Measurements from ENCODE around the gene LAMP2.
"Not testable (repeated sequence)": the region's sequence is repeated elsewhere in the genome, so short reads cannot be mapped to it uniquely, and the experiment has no call there.

Gene LAMP2

GRCh38 chrX:120468825-120469525 is at the start of gene LAMP2:
LAMP2 (minus strand) TSS chrX:120469296; CDS start chrX:120469169, 127 bp downstream.
- DNase-seq, result peak; percentile 76 to 93

GRCh38 chrX:120517936-120518335 is 48.8 kb upstream of the LAMP2 start:
- no peak for DNase-seq

GRCh38 chrX:120514236-120514635 is 45.1 kb upstream of the LAMP2 start:
- DNase-seq, result no peak

DNA sequence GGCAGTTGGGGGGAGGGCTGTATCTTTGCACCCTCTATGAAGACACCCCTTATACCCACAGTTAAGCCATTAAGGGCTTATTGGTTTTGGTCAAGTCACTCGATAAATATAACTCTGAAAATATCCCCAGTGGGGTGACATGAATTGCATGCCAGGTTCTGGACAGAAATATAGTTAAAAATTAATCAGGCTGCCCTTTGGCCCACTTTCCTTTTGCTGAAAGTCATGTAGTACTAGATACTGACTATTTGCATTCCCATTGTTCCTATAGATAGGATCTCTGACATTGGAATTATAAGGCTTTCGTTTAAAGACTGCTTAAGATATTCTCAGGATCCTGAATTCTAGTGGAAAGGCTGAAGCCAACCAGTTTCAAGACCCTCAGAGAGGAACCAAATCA is 43.5 kb upstream of the LAMP2 start:
- DNase-seq, result no peak

GRCh38 chrX:120512222-120512621 is 43.1 kb upstream of the LAMP2 start:
- DNase-seq, result no peak

DNA sequence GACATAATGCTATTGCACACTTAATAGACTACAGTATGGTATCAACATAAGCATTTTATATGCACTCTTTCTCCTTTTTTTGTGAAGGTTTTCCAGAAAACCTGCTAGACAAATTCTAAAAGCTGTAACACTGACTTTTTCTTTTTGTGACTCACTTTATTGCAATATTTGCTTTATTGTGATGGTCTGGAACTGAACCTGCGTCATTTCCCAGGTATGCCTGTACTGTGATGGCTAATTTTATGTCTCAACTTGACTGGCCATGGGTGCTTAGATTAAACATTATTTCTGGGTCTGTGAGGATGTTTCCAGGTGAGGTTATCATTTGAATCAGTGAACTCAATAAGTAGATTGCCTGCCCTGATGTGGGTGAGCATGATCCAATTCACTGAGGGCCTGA is 35.5 kb upstream of the LAMP2 start:
- no peak for DNase-seq

DNA sequence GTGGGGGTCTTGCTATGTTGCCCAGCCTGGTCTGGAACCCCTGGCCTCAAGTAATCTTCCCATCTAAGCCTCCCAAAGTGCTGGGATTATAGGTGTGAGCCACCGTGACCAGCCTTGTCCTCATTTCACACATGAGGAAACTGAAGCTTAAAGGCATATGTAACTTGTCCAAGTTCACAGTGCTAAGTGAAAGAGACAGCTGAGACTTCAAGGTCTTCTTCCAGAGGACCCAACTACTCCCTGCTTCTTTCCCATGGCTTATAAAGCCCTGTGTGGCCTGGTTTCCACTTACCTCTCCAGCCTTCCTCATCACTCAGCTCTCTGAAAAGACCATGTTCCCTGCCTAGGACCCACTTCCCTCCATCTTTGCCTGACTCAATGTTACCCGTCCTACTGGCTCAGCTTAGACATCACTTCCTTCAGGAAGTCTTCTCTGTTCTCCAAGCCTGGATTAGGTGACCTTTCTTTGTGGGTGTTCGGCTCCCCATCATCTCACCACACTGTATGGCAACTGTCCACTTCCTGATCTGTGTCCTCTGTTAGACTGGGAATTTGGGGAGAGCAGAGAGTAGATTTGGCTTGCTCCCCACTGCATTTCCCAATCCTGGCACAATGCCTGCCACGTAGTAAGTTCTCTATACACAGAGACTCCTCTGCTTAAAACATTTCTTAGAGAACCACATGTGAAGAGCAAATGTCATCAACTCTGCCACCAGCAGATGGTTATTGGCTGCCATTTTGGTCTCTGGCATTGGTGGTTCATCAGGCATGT is 30.4 kb upstream of the LAMP2 start:
- DNase-seq, result no peak

- DNase-seq, result not testable (repeated sequence)
Observed at GRCh38 chrX:120490119-120490518, 21.0 kb upstream of the LAMP2 start.

DNA sequence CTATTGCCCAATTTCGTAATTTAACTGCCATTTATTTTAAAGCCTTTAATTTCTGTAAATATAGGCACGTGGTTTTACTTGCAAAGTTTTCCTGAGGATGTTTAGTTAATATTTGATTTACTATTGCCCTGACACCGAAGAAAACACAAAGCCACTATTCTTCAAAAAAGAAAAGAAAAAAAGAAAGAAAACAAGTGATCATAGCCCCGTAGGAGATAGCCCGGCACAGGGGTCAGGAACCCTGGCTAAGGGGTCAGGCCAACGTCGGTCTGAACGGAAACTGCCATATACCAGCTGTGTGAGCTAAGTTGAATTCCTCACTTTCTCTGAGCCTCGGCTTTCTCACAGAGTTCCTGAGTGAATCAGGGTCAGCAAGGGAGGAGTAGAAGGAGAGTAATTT is 17.7 kb upstream of the LAMP2 start:
- DNase-seq, result no peak

DNA sequence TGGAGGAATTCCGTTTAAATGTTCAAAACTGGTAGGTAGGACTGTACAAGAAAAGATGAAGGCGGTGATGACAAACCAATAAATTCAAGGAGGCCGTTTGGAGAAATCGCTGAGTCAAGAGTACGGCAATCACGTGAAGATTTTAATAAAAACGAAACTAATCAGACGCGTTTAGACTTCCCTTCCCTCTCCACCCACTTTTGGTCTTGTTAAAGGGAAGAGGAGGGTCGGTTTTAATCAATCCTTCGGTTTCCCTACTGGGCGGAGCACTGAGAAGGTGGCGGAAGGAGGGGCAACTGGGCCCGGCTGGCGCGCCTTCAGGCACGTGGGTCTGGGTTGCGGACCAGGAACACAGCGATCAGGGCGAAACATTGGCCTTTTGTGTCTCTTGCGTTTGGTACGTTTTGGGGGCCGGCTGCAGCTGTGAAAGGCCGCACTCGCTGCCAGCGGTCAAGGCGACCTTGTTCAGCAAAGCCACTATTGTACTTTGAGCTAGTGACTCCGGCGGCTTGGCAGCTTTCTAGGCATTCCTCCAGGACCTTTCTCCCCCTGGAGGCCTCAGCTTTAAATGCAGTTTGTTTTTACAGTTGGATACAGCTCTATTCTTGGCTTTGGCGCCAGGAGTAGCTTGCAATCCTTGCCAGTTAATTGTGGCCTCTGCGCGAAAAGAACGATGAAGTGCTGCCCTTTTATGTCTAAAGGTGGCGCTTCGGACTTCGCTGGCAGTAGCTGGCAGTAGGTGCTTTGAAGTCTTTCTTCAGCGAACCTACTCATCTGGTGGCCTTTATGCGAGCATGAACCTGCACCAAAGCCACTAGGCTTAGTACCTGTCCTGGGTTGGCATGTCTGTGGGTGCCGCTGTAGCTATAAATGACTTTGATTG is 16.8 kb upstream of the LAMP2 start:
- peak; percentile 84 to 89 for DNase-seq

- DNase-seq, result no peak
Observed at GRCh38 chrX:120485315-120485637, 16.2 kb upstream of the LAMP2 start.

GRCh38 chrX:120477453-120477852 is 8.4 kb upstream of the LAMP2 start:
- DNase-seq, result no peak

- DNase-seq, result no peak
Observed at GRCh38 chrX:120476714-120477113, 7.6 kb upstream of the LAMP2 start.

DNA sequence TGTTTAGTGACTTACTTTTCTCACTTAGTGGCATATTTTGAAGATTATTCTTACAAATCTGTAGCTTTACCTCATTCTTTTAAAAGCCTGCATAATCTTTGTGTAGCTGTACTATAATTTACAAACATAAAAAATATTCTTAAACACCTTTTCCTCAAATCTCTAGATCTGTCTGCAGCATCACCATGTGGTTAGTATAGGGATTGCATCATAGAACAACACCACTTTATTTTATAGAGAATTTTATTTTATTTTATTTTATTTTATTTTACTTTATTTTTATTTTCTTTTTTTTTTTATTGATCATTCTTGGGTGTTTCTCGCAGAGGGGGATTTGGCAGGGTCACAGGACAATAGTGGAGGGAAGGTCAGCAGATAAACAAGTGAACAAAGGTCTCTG is 6.4 kb upstream of the LAMP2 start:
- peak in 1 of 2 donors; percentile 18 for DNase-seq

- no peak for DNase-seq
Observed at GRCh38 chrX:120474085-120474484, 5.0 kb upstream of the LAMP2 start.

DNA sequence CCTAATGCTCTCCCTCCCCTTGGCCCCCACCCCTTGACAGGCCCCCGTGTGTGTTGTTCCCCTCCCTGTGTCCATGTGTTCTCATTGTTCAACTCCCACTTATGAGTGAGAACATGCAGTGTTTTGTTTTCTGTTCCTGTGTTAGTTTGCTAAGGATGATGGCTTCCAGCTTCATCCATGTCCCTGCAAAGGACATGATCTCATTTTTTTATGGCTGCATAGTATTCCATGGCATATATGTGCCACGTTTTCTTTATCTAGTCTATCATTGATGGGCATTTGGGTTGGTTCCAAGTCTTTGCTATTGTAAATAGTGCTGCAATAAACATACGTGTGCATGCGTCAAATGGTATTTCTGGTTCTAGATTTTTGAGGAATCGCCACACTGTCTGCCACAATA is 561 bp upstream of the LAMP2 start:
- not testable (repeated sequence) for DNase-seq

- DNase-seq, result no peak
Observed at GRCh38 chrX:120468479-120468824, 644 bp downstream of the LAMP2 start.

DNA sequence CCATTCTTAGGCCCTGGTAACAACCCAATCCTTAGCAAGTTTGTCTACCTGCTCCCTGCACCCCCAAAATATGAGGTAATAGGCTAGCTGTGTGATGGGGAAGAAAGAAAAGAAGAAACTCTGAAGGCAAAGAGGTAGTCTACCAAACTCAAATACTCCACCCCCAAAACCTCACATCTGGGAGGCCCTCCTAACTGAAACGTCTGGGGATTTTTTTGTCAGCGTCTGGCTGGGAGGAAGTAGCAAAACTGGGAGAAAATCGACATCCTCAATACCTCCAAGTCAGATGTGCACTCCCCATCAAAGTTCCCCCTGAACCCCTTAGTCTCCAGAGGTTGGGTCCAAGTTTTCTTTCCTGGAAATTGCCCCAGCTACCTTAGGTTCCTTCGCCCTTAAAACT is 1.0 kb downstream of the LAMP2 start:
- no peak for DNase-seq

DNA sequence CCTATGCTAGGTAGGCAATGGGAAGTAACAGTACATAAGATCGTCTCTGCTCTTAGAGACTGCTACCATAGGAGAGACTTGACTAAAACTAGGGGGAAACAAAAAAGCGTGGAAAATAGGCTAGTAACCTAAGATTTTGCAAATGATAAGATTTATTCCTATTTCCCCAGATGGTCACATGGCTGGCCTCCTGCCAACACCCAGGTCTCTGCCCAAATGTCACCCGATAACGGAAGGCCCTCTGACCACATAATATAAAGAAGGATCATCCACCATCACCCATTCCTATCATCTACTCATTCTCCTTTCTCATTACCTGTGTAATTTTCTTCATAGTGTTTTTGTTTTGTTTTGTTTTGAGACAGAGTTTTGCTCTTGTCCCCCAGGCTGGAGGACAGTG is 4.7 kb downstream of the LAMP2 start:
- DNase-seq, result no peak

DNA sequence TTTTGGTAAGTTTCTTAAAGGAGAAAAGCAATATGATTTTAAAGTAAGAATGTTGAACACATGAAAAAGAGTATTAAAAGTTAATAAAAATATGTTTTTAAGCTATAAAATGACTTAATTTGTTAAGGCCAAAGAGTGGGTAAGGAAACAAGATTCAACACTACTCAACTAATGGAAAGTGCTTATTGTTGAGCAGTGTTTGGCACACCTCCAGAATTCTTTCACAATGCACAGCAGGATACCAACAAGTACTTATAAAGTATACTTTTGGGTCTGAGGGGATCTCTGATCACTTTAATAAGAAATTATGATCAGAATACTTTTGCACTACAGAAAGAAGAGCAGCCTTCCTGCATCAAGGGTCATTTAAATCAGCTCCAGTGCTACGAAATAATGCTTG is 5.9 kb downstream of the LAMP2 start:
- DNase-seq, result peak in 1 of 2 donors; percentile 27

DNA sequence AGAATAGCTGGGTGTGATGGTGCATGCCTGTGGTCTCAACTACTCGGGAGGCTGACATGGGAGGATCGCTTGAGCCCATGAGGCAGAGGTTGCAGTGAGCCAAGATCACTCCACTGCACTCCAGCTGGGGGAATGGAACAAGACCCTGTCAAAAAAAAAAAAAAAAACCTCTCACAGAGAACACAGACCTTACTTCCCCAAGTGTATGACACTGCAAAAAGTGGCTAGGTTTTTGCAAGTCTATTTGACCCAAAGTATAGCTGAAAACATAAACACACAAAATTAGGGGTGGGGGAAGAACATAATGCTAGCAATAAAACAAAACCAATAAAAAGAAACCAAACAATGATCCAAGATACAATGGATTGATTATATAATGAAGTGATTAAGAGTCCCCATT is 6.7 kb downstream of the LAMP2 start:
- no peak for DNase-seq

GRCh38 chrX:120459309-120459708 is 9.8 kb downstream of the LAMP2 start:
- DNase-seq, result no peak

DNA sequence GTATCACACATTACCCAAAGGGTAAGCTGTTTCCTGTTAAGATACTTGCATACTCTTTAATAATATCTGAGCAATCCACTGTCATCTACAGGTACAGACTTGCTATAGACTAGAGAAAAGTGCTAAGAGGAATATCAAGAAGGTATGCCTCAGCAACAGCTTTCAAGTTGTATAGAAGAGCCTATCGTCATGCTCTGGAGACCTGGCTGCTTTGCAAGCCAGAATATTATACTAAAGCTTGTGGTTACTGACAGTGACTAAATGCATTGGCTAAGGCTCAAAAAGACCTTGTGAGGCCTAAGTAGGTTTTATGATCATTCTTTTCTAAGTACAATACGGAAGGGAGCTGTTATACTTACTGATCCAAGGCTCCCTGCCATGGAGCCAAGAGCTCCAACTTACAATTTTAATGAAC is 11.3 kb downstream of the LAMP2 start:
- no peak for DNase-seq

GRCh38 chrX:120456973-120457372 is 12.1 kb downstream of the LAMP2 start:
- no peak for DNase-seq
